ENCODE data around the gene NFIA.

The NFIA gene

GRCh38 chr1:61160526-61160925 lies 78.2 kb downstream of the NFIA start:
- no peak for DNase-seq

- no peak for DNase-seq
Observed at GRCh38 chr1:61162520-61163258, 80.3 kb downstream of the NFIA start.

GRCh38 chr1:61163355-61163754 lies 81.0 kb downstream of the NFIA start:
- no peak for DNase-seq

- no peak for DNase-seq
Observed at GRCh38 chr1:61165402-61165801, 83.0 kb downstream of the NFIA start.

- DNase-seq: no peak
Observed at GRCh38 chr1:61167309-61167708, 84.9 kb downstream of the NFIA start.

GRCh38 chr1:61169045-61169444 lies 86.7 kb downstream of the NFIA start:
- DNase-seq: no peak

- DNase-seq: no peak
Observed at GRCh38 chr1:61169634-61170033, 87.3 kb downstream of the NFIA start.

- DNase-seq: no peak
Observed at GRCh38 chr1:61170328-61171238, 88.2 kb downstream of the NFIA start.

- DNase-seq: no peak
Observed at GRCh38 chr1:61171346-61171745, 89.0 kb downstream of the NFIA start.

- DNase-seq: no peak
Observed at GRCh38 chr1:61171974-61172373, 89.6 kb downstream of the NFIA start.

GRCh38 chr1:61173118-61173517 lies 90.8 kb downstream of the NFIA start:
- DNase-seq: no peak

- no peak for DNase-seq
Observed at GRCh38 chr1:61174060-61174795, 91.9 kb downstream of the NFIA start.

- no peak for DNase-seq
Observed at GRCh38 chr1:61175976-61176375, 93.6 kb downstream of the NFIA start.

- no peak for DNase-seq
Observed at GRCh38 chr1:61181067-61182038, 99.0 kb downstream of the NFIA start.

- DNase-seq: no peak
Observed at GRCh38 chr1:61182049-61182448, 99.7 kb downstream of the NFIA start.

GRCh38 chr1:61182480-61182879 lies 100.1 kb downstream of the NFIA start:
- no peak for DNase-seq

GRCh38 chr1:61183471-61184039 lies 101.2 kb downstream of the NFIA start:
- DNase-seq: no peak

GRCh38 chr1:61184040-61184713 lies 101.8 kb downstream of the NFIA start:
- no peak for DNase-seq

GRCh38 chr1:61184714-61185106 lies 102.3 kb downstream of the NFIA start:
- DNase-seq: no peak

GRCh38 chr1:61186753-61187152 lies 104.4 kb downstream of the NFIA start:
- no peak for DNase-seq

Data from activated gamma-delta T cell (primary cell).